Hepatocyte (in vitro differentiated cells): Measurements from ENCODE around the gene KRT37. TPM values are rescaled to one million over a fixed set of nuclear protein-coding genes. Genes with fewer than 3 reads are reported as not detected.

ENCODE experiments used
- DNase-seq: peaks from one replicate; pipeline ENCODE4 v3.0.0-alpha.2; 2016; ENCODE audit warnings: low spot score
- H2AFZ ChIP-seq: fragments of 200-600 bp; sonication (generic); 2 replicates; pipeline ENCODE4 v1.6.0; 2016; ENCODE audit warnings: antibody characterized with exemption, mild to moderate bottlenecking
- H3K27ac ChIP-seq: fragments of 200-600 bp; sonication (generic); 2 replicates; pipeline ENCODE4 v1.5.1; 2016; ENCODE audit warnings: mild to moderate bottlenecking
- H3K27me3 ChIP-seq: fragments of 200-600 bp; sonication (generic); 2 replicates; pipeline ENCODE4 v1.6.1; 2016
- H3K36me3 ChIP-seq: fragments of 200-600 bp; sonication (generic); replicated peaks from 2 replicates; pipeline ENCODE4 v1.5.1; 2016; ENCODE audit warnings: low read depth; ENCODE audit not compliant: insufficient read depth
- H3K4me1 ChIP-seq: fragments of 200-600 bp; sonication (generic); 2 replicates; pipeline ENCODE4 v1.5.1; 2016; ENCODE audit warnings: mild to moderate bottlenecking, moderate library complexity; ENCODE audit not compliant: insufficient read depth
- H3K4me2 ChIP-seq: fragments of 200-600 bp; sonication (generic); 2 replicates; pipeline ENCODE4 v1.6.0; 2016
- H3K4me3 ChIP-seq: fragments of 200-600 bp; sonication (generic); 2 replicates; pipeline ENCODE4 v1.5.1; 2016; ENCODE audit warnings: mild to moderate bottlenecking
- H3K79me2 ChIP-seq: fragments of 200-600 bp; sonication (generic); 2 replicates; pipeline ENCODE4 v1.6.0; 2017; ENCODE audit warnings: mild to moderate bottlenecking
- H3K9me2 ChIP-seq: fragments of 200-600 bp; sonication (generic); replicated peaks from 2 replicates; pipeline ENCODE4 v1.6.0; 2017; ENCODE audit warnings: mild to moderate bottlenecking; ENCODE audit not compliant: insufficient read depth
- H3K9me3 ChIP-seq: fragments of 200-600 bp; sonication (generic); 2 replicates; pipeline ENCODE4 v1.5.1; 2016; ENCODE audit warnings: low read depth, mild to moderate bottlenecking
- H4K20me1 ChIP-seq: fragments of 200-600 bp; sonication (generic); 2 replicates; pipeline ENCODE4 v1.6.0; 2016; ENCODE audit warnings: mild to moderate bottlenecking; ENCODE audit not compliant: insufficient read depth, poor library complexity, severe bottlenecking
- EZH2 ChIP-seq: fragments of 200-600 bp; sonication (generic); IDR thresholded peaks from 2 replicates; pipeline ENCODE4 v1.6.1; 2016; ENCODE audit warnings: antibody characterized with exemption, mild to moderate bottlenecking, borderline replicate concordance
- EZH2phosphoT487 ChIP-seq: fragments of 200-600 bp; sonication (generic); IDR thresholded peaks from one replicate; pipeline ENCODE4 v1.6.1; 2018; ENCODE audit warnings: antibody characterized with exemption, mild to moderate bottlenecking, low read depth, moderate library complexity; ENCODE audit not compliant: unreplicated experiment, severe bottlenecking
- WGBS: methylation state at CpG from one replicate; pipeline ENCODE4 v1.1.6; 2016; ENCODE audit warnings: low lambda C conversion rate; ENCODE audit errors: missing lambda C conversion rate; 5-methylcytosine and 5-hydroxymethylcytosine counted together
- polyA plus RNA-seq: library from polyadenylated mRNA; unstranded; fragments of >200 nt; fragmentation: Nextera tagmentation; extraction: Ambion mirVana; gene quantifications from 2 replicates; pipeline ENCODE4 v1.2.1, GENCODE V29; 2016
- total RNA-seq: library from RNA; depleted of rRNA; stranded (reverse); fragments of >200 nt; gene quantifications from 2 replicates; pipeline ENCODE4 v1.2.3, GENCODE V29; 2014
- TF ChIP-seq, protein P1 (sequence below): fragments of 200-600 bp; sonication (generic); IDR thresholded peaks from 2 replicates; pipeline ENCODE4 v1.5.1; 2016; ENCODE audit warnings: antibody characterized with exemption, mild to moderate bottlenecking; ENCODE audit not compliant: poor library complexity

The KRT37 gene
- total RNA-seq (not detected in 2 replicates), polyA plus RNA-seq (not detected in 2 replicates)

DNA sequence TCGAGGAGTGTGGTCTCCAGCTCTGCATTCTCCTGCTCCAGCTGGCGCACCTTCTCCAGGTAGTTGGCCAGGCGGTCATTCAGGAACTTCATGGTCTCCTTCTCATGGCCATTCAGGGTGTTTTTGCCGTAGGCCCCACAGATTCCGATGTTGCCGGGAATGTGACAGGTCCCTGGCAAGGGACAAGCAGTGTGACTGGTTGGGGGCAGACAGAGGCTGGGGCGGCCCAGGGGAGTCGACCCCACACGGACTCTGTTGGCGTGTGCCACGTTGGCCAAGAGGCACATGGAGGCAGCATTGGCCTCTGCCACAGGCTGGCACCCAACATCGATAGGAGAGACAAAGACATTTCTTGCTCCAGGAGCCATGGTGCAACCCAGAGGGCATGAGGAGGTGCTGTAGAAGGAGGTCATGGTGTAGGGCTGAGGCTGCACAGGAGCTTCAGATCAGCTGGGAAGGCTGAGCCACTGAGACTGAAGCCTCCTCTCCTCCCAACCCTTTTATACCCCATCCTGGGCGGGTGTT lies at the start of gene KRT37:
Gene KRT37, minus strand, starts transcription at position 475 of the 525 bp plus-strand sequence. Its CDS starts 62 bp downstream, at position 413.
- Histone ChIP-seq H3K79me2 (no peaks in the 10 kb centered on the region), H3K9me3 (no peaks in the 10 kb centered on the region), H3K9me2 (no peaks in the 10 kb centered on the region), H2AFZ (no peak within 1 kb of the TSS), H3K27me3 (no peaks in the 10 kb centered on the region), H3K4me3 (no peak within 1 kb of the TSS), H4K20me1 (no peaks in the 10 kb centered on the region), H3K4me2 (no peak within 1 kb of the TSS), H3K36me3 (no peaks in the 10 kb centered on the region), H3K4me1 (peaks cover 6% of the 10 kb centered on the region), H3K27ac (no peak within 1 kb of the TSS)
- 98% methylated on average over 13 of the region's 13 CpGs for WGBS
- no peak for TF ChIP-seq EZH2
- TF ChIP-seq, protein P1, sequence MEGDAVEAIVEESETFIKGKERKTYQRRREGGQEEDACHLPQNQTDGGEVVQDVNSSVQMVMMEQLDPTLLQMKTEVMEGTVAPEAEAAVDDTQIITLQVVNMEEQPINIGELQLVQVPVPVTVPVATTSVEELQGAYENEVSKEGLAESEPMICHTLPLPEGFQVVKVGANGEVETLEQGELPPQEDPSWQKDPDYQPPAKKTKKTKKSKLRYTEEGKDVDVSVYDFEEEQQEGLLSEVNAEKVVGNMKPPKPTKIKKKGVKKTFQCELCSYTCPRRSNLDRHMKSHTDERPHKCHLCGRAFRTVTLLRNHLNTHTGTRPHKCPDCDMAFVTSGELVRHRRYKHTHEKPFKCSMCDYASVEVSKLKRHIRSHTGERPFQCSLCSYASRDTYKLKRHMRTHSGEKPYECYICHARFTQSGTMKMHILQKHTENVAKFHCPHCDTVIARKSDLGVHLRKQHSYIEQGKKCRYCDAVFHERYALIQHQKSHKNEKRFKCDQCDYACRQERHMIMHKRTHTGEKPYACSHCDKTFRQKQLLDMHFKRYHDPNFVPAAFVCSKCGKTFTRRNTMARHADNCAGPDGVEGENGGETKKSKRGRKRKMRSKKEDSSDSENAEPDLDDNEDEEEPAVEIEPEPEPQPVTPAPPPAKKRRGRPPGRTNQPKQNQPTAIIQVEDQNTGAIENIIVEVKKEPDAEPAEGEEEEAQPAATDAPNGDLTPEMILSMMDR = no peak
- TF ChIP-seq EZH2phosphoT487 = no peak
- DNase-seq = no peak

DNA sequence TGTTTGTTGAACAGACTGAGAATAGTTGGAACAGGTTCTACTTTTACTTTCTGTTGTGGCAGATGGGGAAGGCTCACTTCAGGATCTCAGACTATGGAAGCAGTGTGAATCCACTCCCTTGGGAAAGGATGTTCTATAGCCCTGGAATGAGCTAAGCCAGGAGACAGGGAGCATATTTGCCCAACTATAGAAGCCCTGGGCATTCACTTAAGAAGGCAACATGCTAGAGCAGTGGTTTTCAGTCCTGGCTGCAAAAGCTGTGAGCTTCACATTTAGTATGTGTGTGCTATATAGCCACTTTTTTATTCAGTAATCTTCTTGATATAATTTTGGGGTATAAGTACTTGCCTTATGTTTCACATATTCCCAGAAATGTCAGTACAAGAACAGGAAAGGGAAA lies 44.0 kb upstream of the KRT37 start:
- TF ChIP-seq EZH2phosphoT487 (no peak), EZH2 (no peak)
- TF ChIP-seq, protein P1 = no peak
- Histone ChIP-seq H3K79me2 (no peaks in the 10 kb centered on the region), H3K27ac (no peak overlapping the region), H2AFZ (no peak overlapping the region), H4K20me1 (no peaks in the 10 kb centered on the region), H3K9me3 (no peaks in the 10 kb centered on the region), H3K4me2 (no peak overlapping the region), H3K36me3 (no peaks in the 10 kb centered on the region), H3K4me3 (no peak overlapping the region), H3K4me1 (no peaks in the 10 kb centered on the region), H3K9me2 (no peaks in the 10 kb centered on the region), H3K27me3 (no peaks in the 10 kb centered on the region)
- no peak for DNase-seq

DNA sequence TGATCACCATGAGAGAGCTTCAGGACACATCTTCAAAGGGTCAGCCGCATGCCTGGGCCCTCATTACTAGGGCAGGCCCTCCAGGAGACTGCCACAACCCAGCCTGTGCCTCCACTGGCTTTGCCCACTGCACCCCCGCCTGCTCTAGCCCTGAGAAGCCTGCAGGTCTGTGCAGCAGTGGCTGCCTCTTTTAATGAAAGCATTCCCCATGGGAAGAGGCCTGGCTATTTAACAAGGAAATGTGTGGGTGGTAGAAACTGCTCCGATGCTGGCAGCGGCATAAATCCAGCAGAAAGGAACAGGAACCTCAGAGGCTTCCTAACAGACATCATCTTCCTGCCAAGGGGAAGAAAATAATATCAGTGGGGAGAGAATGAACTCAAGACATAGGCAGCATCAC lies 43.2 kb upstream of the KRT37 start:
- no peak overlapping the region for H3K4me2 ChIP-seq
- no peaks in the 10 kb centered on the region for H3K9me2 ChIP-seq
- 85% methylated on average over 4 of the region's 4 CpGs for WGBS
- H3K27me3 ChIP-seq = no peaks in the 10 kb centered on the region
- DNase-seq = no peak
- TF ChIP-seq EZH2 (no peak), EZH2phosphoT487 (no peak)
- TF ChIP-seq, protein P1 = no peak
- no peaks in the 10 kb centered on the region for H3K9me3 ChIP-seq
- no peaks in the 10 kb centered on the region for H3K79me2 ChIP-seq
- no peaks in the 10 kb centered on the region for H4K20me1 ChIP-seq
- H3K36me3 ChIP-seq = no peaks in the 10 kb centered on the region
- no peak overlapping the region for H2AFZ ChIP-seq
- no peak overlapping the region for H3K4me3 ChIP-seq
- no peaks in the 10 kb centered on the region for H3K4me1 ChIP-seq
- H3K27ac ChIP-seq = no peak overlapping the region

DNA sequence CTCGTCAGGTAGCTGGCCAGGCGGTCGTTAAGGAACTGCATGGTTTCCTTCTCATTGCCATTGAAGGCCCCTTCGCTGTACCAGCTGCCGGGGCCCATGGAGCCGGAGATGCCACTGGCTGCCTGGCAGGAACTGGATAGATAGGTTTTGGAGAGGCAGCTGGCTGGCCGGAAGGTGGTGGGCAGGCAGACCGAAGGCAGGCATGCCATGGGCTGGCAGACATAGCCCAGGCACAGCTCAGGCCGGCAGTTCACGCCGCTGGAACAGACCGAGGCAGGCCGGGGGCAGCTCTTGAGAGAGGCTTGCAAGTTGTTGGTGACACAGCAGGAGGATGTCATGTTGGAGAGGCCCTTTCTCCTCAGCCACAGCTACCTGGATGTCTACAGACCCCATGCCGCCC lies 42.6 kb upstream of the KRT37 start, which contains the start of gene KRT32:
Gene KRT32, minus strand, starts transcription at position 399 of the 400 bp plus-strand sequence. Its CDS starts 61 bp downstream, at position 338.
- H3K4me1 ChIP-seq = no peaks in the 10 kb centered on the region
- no peak within 1 kb of the TSS for H2AFZ ChIP-seq
- no peak for TF ChIP-seq EZH2phosphoT487
- TF ChIP-seq EZH2 = no peak
- TF ChIP-seq, protein P1 = no peak
- H3K4me2 ChIP-seq = no peak within 1 kb of the TSS
- H3K9me3 ChIP-seq = no peaks in the 10 kb centered on the region
- no peaks in the 10 kb centered on the region for H4K20me1 ChIP-seq
- H3K27me3 ChIP-seq = no peaks in the 10 kb centered on the region
- no peak within 1 kb of the TSS for H3K27ac ChIP-seq
- H3K9me2 ChIP-seq = no peaks in the 10 kb centered on the region
- no peaks in the 10 kb centered on the region for H3K79me2 ChIP-seq
- 95% methylated on average over 14 of the region's 14 CpGs for WGBS
- no peaks in the 10 kb centered on the region for H3K36me3 ChIP-seq
- H3K4me3 ChIP-seq = no peak within 1 kb of the TSS
- no peak for DNase-seq
